NCI-H524 treated with DMSO at 0.1 percent for 48 hours (cell line): ENCODE results near the gene ZNF212.
A peak's percentile ranks its signal among the peaks of the same experiment; 100 is the strongest.
"Not testable (repeated sequence)": the region's sequence is repeated elsewhere in the genome, so short reads cannot be mapped to it uniquely, and the experiment has no call there.

Experiments
- DNase-seq: peaks from one replicate; lab custom pipeline; 2025; lab: John Stamatoyannopoulos, UW

Gene ZNF212

GRCh38 chr7:149252378-149252777, 12.9 kb downstream of the ZNF212 start:
- no peak for DNase-seq

DNA sequence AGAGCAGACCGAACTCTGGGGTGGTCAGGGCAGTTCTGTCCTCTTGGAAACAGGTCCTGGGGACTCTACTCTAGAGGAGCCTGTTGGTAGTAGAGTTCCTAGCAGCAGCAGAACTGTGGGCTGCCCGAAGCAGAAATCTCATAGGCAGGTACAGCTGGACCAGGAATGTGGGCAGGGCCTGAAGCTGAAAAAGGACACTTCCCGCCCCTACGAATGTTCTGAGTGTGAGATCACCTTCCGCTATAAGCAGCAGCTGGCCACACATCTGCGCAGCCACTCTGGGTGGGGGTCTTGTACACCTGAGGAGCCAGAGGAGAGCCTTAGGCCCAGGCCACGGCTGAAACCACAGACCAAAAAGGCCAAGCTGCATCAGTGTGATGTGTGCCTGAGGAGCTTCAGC, 14.2 kb downstream of the ZNF212 start:
- DNase-seq = no peak

DNA sequence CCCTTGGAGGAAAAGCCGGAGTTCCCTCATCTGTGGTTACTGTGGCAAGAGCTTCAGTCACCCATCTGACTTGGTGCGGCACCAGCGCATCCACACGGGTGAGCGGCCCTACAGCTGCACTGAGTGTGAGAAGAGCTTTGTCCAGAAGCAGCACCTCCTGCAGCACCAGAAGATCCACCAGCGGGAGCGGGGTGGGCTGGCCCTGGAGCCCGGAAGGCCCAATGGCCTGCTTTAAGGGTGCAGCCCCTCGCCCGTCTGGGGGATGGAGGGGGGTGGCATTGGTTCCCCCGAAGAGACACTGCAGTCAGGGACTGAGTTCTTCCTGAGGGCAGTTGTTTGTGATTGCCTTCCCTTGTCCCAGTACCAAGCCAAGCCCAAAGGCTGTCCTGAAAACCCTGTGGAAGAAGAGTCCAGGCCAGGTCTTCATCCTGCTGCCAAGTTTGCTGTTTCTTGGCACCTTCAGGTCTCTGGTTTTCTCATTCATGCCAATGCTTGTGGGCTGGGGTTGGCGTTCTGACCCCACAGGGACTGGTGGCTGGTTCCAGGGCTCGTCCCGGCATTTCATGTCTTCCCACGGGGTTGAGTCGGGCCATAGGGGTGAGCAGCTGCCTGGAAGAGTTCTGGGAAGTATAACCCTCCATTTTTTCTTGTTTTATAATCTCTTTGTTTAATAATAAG, 14.9 kb downstream of the ZNF212 start:
- no peak for DNase-seq

- DNase-seq = no peak
These were observed 15.7 kb downstream of the ZNF212 start for GRCh38 chr7:149255174-149255573.

DNA sequence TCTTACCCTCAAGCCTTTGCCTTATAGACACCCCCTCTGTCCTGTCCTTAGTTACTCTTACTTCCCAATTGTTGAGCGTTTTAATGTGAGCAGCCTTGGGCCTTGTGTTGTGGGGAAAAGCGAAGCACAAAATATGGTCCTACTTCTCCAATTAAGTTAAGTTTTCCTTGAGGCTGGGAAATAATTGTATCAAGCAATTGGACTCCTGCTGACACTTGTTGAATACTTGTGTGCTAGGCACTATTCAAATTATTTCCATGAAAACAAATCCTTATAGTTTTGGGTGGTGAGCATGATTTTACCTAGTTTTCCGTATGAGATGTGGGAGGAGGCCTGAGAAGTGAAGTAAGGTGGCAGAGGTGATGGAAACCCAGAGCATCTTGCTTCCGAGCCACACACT, 17.1 kb downstream of the ZNF212 start:
- no peak for DNase-seq

- DNase-seq = no peak
These were observed 17.7 kb downstream of the ZNF212 start for GRCh38 chr7:149257146-149257545.

DNA sequence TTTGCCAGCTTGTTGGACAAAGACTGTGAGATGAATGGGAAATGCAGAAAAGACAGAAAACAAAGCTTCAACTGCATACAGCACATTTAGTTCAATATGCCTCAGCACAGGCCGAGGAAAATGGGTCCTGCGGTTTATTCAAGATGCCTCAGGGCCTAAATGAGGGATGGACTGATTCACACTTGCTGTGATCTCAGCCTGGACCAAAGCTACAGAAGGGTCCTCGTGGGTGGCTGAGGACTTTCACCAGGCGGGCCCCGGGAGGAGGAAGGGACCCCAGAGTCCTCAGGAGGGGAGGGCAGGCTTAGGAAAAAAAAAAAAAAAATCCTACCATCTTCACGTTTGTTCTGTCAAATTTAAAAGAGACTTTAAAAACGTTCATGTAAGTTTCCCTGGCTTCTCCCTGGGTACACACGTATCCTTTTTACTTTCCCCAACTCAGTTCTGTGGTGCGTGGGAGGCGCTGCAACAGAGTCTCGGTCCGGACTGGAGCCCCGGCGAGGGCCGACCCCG, 21.9 kb downstream of the ZNF212 start:
- no peak for DNase-seq

DNA sequence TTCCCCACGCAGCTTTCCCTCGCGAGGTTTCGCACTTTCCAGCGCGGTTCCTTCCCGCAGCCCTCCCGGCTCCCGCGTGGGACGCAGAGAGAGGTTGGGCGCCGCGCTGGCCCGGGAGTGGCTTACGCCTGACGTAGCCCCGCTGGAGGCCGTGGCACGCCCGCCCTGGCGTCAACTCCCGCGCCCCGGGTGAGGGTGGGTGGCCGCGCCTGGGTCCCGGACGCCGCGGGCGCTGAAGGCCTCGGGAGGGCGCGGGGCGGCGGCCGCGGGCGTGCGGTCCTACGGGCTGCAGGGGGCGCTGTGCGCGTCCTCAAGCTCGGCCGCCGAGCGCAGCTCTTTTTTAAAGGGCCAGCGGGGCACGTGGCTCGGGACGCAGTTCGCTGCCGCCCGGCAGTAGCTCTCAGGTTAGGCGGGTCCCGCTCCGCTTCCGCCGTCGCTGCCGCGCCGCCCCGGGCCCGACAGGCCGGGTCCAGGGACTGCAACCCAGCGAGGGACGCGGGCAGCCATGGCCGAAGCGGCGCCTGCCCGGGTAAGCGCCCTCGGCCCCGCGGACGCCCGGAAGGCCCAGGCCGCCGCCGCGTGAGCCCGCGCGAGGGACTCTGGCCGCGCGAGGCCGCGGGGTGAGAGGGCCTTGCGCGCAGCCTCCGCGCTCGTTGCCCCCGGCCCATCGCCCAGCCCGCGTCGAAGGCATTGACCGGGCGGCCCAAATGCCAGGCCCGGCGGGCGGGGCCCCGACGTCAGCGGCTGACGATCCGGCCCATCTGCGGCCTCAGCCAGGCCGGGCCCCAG, 22.6 kb downstream of the ZNF212 start, which contains the start of gene ZNF783:
TSS of gene ZNF783 (plus strand) at position 368 of the 789 bp plus-strand sequence. CDS start at position 506, 138 bp downstream.
- DNase-seq = peak; percentile 33

DNA sequence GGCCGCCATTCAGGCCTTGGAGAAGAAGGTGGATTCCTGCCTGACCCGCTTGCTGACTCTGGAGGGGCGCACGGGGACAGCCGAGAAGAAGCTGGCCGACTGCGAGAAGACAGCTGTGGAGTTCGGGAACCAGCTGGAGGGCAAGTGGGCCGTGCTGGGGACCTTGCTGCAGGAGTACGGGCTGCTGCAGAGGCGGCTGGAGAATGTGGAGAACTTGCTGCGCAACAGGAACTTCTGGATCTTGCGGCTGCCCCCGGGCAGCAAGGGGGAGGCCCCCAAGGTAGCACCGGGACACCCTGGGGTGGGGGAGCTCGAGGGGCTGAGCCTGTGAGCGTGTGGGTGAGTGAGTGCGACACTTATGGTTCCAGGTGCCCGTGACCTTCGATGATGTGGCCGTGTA, 27.0 kb downstream of the ZNF212 start:
- DNase-seq = no peak

GRCh38 chr7:149267733-149268132, 28.3 kb downstream of the ZNF212 start:
- no peak for DNase-seq

DNA sequence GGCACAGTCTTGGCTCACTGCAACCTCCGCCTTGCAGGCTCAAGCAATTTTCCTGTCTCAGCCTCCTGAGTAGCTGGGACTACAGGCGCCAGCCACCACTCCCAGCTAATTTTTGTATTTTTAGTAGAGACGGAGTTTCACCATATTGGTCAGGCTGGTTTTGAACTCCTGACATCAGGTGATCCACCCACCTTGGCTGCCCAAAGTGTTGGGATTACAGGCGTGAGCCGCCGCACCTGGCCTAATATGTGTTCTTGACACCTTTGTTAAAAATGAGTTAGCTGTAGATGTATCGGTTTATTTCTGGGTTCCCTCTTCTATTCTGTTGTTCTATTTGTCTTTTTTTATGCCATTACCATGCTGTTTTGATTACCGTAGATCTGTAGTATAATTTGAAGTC, 35.0 kb downstream of the ZNF212 start:
- DNase-seq = not testable (repeated sequence)

- DNase-seq = no peak
These were observed 38.4 kb downstream of the ZNF212 start for GRCh38 chr7:149277871-149278270.

DNA sequence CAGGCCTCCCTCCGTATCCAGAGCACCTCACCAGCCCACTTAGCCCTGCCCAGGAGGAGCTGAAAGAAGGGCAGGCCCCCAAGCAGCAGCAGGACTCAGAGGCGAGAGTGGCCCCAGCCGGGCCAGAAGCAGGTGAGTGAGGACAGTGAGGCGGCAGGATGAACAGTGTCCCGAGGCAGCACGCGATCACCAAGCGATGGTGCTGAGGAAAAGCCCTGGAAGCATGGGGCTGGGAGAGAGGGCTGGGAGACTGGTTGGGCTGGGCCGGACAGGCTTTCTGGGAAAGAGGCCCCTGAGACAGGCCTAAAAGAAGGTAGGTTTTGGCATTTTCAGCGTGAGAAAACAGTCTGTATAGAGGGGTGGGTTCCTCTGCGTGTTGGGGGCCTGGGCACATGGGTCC, 38.9 kb downstream of the ZNF212 start:
- no peak for DNase-seq

DNA sequence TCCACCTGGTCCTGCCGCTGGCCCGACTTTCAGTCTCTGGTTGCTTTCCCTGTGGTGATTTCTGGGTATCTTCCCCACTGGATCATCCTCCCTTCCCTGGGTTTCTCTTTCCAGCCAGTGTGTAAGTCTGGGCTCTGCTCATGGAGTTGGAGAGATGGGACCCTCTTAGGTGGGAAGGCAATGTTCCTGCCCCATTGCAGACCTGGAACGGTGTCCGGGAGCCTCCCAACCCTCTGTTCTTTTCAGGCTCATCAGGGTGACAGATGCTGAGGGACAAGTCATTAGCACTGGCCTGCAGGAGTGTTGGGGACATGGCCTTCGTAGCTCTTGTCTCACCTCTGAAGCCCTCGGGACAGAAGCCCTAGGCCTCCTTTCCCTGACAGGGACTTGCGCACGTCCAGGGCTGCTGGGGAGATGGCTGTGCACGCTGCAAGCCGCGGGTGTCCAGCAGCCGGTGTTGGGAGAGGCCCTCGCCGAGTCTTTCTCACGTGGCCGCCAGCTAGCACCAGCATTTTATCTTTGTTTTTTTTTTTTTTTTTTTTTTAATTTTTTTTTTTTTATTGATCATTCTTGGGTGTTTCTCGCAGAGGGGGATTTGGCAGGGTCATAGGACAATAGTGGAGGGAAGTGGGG, 39.8 kb downstream of the ZNF212 start:
- no peak for DNase-seq

- DNase-seq = no peak
These were observed 40.7 kb downstream of the ZNF212 start for GRCh38 chr7:149280151-149280550.

DNA sequence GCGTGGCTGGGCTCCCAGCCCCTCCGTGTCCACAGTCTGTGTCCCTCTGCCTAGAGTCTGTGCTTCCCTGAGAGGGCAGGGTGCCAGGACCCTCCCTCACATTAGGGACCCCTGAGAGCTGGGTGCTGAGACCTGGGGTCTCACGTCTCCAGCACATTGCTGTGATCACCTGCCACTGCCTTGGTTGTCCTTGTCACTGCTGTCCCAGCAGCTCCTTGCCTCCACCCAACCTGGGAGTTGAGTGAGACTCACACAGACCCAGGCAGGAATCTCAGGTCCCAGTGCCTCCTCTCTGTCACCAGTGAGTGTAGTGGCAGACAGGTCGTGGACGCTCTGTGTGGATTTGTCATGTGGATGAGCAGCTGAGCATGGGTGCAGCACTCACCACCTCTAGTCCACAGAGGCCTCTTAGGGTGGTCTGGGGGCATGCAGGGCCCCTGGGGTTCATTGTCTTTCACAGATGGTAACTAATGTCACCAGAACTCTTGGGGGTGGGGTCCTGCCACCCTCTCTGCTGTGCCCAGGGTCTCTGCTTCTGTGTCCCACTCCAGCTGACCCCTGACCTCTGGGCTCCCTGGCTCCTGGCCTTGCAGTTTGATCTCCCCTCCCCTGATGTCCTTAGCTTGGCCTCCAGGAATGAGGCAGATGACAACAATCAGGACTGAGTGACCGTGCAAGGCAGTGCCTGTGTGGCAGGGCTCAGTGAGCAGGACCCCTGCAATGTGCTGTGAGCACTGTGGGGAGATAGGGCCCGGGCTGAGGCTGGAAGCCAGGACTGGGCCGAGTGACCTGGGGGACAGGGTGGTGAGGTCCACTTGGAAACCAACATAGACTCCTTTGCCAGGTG, 41.4 kb downstream of the ZNF212 start:
- DNase-seq = no peak

- DNase-seq = no peak
These were observed 42.3 kb downstream of the ZNF212 start for GRCh38 chr7:149281508-149282330.

DNA sequence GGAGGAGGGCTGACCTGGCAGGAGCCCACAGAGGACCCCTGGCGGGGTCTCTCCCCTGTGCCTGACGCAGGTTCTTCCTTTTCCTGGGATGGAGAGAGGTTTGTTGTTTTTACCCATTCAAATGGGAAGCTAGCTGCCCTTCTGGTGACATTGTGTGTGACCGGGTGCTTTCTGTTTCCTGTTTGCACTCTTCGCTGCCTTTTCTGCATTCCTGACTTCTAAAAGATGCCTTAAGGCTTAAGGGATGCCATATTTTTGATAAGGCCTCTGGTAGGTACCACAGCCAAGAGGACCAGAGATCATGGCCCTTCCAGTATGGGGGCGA, 42.8 kb downstream of the ZNF212 start:
- DNase-seq = no peak

GRCh38 chr7:149283321-149283720, 43.9 kb downstream of the ZNF212 start:
- no peak for DNase-seq

- no peak for DNase-seq
These were observed 44.9 kb downstream of the ZNF212 start for GRCh38 chr7:149284343-149284742.
